HCT116 (cell line): ENCODE results near the gene TAF4.

Source experiments
- CBX3 ChIP-seq: IDR thresholded peaks from 2 replicates; pipeline ENCODE4 v1.6.1; 2012; ENCODE audit warnings: low read depth
- EGR1 ChIP-seq: IDR thresholded peaks from 2 replicates; pipeline ENCODE4 v1.6.1; 2012; ENCODE audit warnings: low read depth
- EZH2 ChIP-seq: fragments of 200-600 bp; sonication (generic); IDR thresholded peaks from 2 replicates; pipeline ENCODE4 v1.6.1; 2017; ENCODE audit warnings: antibody characterized with exemption, mixed run types
- POLR2A ChIP-seq: IDR thresholded peaks from 2 replicates; pipeline ENCODE4 v1.7.0; 2011; ENCODE audit warnings: borderline replicate concordance; ENCODE audit not compliant: insufficient read depth, insufficient read length; ENCODE audit errors: extremely low read depth
- POLR2AphosphoS5 ChIP-seq: IDR thresholded peaks from 2 replicates; pipeline ENCODE4 v1.6.1; 2011; ENCODE audit warnings: mild to moderate bottlenecking, low read depth, low read length, moderate library complexity
- RAD21 ChIP-seq: IDR thresholded peaks from 2 replicates; pipeline ENCODE4 v1.6.1; 2012; ENCODE audit warnings: low read depth, mild to moderate bottlenecking
- SIN3A ChIP-seq: IDR thresholded peaks from 2 replicates; pipeline ENCODE4 v1.6.1; 2012; ENCODE audit warnings: low read depth
- SRF ChIP-seq: IDR thresholded peaks from 2 replicates; pipeline ENCODE4 v1.6.1; 2012; ENCODE audit warnings: low read depth
- ZBTB33 ChIP-seq: IDR thresholded peaks from 2 replicates; pipeline ENCODE4 v1.6.1; 2011; ENCODE audit warnings: mild to moderate bottlenecking, low read length, moderate library complexity; ENCODE audit not compliant: insufficient replicate concordance; ENCODE audit errors: extremely low read depth
- TF ChIP-seq, protein P1 (sequence below), 3 experiments: fragments of 200-600 bp in 1 of 3; sonication (generic) in 1 of 3; IDR thresholded peaks in 2 of 3; conservative IDR thresholded peaks in 1 of 3; 2 replicates each; pipeline ENCODE4 v1.5.1; 2012 to 2017; ENCODE audit warnings: low read depth in 2 of 3, low read length in 2 of 3, antibody characterized with exemption in 1 of 3, borderline replicate concordance in 1 of 3, control low read depth in 1 of 3, mild to moderate bottlenecking in 1 of 3, mixed read lengths in 1 of 3, mixed run types in 1 of 3, moderate library complexity in 1 of 3; ENCODE audit not compliant: insufficient read depth in 1 of 3
- TF ChIP-seq, protein P2 (sequence below): IDR thresholded peaks from 2 replicates; pipeline ENCODE4 v1.6.1; 2012

- TF ChIP-seq, protein P1, sequence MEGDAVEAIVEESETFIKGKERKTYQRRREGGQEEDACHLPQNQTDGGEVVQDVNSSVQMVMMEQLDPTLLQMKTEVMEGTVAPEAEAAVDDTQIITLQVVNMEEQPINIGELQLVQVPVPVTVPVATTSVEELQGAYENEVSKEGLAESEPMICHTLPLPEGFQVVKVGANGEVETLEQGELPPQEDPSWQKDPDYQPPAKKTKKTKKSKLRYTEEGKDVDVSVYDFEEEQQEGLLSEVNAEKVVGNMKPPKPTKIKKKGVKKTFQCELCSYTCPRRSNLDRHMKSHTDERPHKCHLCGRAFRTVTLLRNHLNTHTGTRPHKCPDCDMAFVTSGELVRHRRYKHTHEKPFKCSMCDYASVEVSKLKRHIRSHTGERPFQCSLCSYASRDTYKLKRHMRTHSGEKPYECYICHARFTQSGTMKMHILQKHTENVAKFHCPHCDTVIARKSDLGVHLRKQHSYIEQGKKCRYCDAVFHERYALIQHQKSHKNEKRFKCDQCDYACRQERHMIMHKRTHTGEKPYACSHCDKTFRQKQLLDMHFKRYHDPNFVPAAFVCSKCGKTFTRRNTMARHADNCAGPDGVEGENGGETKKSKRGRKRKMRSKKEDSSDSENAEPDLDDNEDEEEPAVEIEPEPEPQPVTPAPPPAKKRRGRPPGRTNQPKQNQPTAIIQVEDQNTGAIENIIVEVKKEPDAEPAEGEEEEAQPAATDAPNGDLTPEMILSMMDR (IDR thresholded peaks at IDR 0.05 in 2 of 3, conservative IDR thresholded peaks at IDR 0.05 in 1 of 3; ENCODE audit: borderline replicate concordance in 1 of 3, insufficient read depth in 1 of 3, low read depth in 2 of 3, low read length in 2 of 3) = no peak
- TF ChIP-seq CBX3 (no peak), POLR2AphosphoS5 (no peak), POLR2A (no peak), EGR1 (no peak), ZBTB33 (no peak), SIN3A (no peak), EZH2 (no peak), SRF (no peak), RAD21 (no peak)
- TF ChIP-seq, protein P2, sequence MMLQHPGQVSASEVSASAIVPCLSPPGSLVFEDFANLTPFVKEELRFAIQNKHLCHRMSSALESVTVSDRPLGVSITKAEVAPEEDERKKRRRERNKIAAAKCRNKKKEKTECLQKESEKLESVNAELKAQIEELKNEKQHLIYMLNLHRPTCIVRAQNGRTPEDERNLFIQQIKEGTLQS = no peak
Observed at GRCh38 chr20:61941721-61942405, 123.8 kb downstream of the TAF4 start.
